GM19025 (cell line): ENCODE data around the gene SMARCD1.
"Not testable (repeated sequence)": the region's sequence is repeated elsewhere in the genome, so short reads cannot be mapped to it uniquely, and the experiment has no call there.

ENCODE experiments used
- ATAC-seq: cut with Tn5 transposase; IDR thresholded peaks from one replicate; pipeline ENCODE4 v1.9.1; 2021; ENCODE audit warnings: mild to moderate bottlenecking, low read depth, moderate library complexity; ENCODE audit not compliant: unreplicated experiment

The SMARCD1 gene

DNA sequence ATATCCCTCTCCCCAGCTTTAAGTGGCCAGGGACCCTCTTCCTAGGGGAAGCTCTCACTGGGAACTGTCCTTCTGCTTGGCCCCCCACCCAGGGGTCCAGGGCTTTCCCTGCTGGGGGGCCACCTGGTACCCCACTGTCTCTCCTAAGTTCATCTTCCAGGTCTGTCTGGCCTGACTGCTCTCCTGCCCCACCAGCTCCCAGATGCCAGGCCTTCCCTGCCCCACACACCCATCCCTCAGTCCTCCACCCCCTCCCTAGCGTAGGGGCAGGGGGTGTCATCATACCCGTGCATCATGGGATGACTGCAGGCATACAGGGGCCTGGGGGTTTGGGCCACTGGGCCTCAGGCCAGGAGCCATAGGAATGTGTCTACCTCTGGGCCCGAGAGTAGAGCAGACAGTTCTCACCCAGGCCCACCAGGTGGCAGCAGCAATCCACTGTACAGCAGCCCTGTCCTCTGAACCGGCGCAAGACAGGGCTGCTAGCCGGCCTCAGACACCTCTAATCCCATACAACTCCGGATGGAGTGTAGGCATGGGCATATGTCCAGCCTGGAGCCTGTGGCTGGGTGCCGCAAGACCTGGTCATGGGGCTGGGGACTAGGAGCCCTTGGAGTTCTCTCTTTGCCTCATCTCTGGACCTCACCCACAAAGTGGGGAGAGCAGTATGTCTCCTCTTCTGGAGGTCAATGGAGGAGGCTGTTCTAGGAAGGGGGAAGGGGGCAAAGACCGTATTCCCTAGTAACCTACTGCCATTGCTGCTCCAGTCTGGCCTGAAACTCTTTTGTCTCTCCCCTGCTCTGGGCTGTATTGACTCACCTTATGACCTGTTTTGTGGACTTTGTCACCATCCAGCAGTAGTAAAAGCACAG, 10.0 kb upstream of the SMARCD1 start:
- peak; percentile 89 for ATAC-seq

DNA sequence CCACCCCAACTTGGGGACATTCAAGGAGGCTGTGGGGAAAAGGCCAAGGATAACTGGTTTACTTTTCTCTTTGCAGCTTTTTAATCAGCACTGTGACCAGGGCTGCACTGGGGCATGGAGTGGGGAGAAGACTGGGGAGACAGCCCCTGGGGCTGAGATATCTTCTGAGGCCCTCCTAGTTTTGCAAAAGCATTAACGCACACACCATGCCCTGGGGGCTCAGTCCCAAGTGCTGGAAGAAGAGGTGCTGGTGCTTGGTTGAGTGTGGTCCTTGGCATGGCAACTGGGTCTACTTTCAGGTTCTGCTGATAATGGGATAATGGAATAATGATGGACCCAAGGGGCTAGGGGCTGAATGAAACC, 9.4 kb upstream of the SMARCD1 start:
- no peak for ATAC-seq

DNA sequence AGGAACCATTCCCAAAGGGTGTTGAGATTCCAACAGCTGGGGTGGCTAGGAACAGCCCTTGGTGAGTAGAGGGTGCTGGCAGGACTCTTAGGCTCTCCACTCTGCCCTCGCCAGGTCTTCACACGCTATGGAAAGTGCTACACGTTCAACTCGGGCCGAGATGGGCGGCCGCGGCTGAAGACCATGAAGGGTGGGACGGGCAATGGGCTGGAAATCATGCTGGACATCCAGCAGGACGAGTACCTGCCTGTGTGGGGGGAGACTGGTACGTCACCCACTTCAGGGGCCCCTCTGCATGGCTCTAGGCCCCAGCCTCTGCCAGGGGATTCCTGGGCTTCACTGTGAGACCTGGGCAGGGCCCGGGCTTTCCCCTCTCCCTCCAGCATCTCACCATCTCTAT, 8.0 kb upstream of the SMARCD1 start:
- ATAC-seq: no peak

DNA sequence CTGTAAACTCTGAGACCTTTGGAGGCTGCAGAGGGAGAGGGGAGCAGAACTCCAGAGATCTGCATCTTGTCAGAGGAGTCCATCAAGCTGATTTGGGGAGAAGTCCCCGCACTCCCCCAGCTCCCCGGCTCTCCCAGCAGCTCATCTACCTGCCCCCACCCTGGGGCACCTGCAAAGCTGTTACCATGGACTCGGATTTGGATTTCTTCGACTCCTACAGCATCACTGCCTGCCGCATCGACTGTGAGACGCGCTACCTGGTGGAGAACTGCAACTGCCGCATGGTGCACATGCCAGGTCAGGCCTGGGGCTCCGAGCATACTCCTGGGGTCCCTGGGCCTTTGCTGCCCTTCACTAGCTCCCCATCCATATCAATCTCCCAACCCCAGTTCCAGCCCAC, 6.9 kb upstream of the SMARCD1 start:
- ATAC-seq: no peak

GRCh38 chr12:50079771-50080170, 5.4 kb upstream of the SMARCD1 start:
- ATAC-seq: no peak

- no peak for ATAC-seq
These were observed 3.9 kb upstream of the SMARCD1 start for GRCh38 chr12:50081096-50081808.

- ATAC-seq: no peak
These were observed 2.5 kb upstream of the SMARCD1 start for GRCh38 chr12:50082644-50083043.

DNA sequence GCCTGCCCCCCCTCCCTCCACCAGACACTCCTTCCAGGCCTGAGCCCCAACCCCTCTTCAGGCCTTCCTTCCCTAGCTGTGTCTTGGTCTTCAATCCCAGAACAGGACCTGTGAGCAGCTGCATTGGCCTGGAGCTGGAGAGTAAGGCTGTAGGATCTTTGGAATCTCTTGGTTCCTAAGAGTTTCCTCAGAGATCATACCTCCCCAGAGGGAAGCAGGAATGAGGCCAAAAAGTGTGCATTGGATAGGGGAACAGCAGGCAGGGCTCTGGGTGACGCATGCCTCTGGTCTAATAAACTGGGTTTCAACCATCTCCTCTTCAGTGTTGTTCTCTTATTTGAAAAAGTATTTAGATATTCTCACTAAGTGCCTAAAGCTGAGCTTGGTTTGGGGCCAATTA, 1.8 kb upstream of the SMARCD1 start:
- no peak for ATAC-seq

- ATAC-seq: not testable (repeated sequence)
These were observed 750 bp upstream of the SMARCD1 start for GRCh38 chr12:50084409-50084774.

DNA sequence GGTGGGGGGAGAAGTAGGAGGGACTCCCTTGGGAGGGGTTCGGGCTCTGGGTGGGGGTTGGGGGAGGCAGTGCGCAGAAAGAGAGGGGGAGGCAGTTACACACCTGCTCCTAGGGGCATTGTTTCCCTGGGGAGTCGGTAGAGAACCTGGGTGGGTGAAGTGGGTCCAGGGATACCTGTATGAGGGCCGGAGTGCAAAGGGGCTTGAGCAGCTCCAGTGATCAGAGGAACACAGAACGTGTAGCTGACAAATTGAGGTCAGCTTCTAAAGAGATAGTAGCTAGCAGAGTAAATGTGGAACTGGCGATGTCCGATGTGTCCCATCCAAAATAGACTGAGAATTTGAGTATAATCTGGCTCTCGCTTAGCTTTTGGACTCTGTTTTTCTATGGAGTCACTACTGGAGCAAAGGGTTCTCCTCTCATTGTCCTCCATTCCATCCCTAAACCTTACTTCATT, 502 bp downstream of the SMARCD1 start:
- no peak for ATAC-seq

DNA sequence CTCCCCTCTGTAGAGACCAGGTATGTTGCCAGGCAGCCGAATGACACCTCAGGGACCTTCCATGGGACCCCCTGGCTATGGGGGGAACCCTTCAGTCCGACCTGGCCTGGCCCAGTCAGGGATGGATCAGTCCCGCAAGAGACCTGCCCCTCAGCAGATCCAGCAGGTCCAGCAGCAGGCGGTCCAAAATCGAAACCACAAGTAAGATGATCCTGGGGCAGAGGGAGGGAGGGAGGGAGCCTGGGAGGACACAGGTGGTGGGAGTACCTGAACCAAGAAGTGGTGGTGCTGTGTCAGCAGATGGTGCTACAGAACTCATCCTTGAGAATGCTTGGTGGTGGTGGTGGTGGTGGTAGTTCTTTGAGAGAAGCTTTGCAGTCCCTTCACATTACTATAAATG, 1.0 kb downstream of the SMARCD1 start:
- ATAC-seq: no peak

GRCh38 chr12:50087151-50087550, 2.0 kb downstream of the SMARCD1 start:
- ATAC-seq: no peak

- ATAC-seq: no peak
These were observed 2.9 kb downstream of the SMARCD1 start for GRCh38 chr12:50087995-50088394.

DNA sequence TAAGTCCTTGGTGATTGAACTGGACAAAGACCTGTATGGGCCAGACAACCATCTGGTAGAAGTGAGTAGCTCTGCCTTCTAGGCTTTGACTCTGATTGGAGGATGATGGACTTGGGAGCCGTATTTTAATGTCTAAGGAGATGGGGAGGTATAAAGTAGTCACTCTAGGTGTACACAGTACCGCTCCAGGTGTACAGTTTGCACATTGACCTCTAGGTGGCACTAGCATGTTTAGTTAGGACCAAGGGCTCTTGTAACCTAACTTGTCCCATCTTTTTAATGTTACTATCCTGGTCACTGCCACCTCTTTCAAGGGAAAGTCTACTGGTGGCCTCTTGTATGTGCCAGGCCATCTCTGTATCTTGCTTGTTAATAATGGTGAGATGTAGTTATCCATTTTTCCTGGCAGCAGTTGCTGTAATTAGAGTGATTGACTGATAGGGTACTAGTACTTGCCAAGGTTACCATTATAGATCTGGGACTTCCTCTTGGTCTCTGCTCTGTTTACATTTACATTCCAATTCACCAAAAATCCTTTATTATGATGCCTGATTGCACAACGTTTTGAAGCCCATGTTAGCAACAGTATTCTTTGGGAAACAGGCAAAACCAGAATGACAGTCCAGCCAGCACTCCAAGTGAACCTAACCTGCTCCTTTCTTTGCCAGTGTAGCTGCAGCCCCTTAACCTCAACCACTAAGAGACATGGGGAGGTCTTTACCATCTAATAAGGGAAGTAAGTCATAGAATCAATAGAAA, 3.6 kb downstream of the SMARCD1 start:
- no peak for ATAC-seq

- no peak for ATAC-seq
These were observed 4.6 kb downstream of the SMARCD1 start for GRCh38 chr12:50089730-50090129.

DNA sequence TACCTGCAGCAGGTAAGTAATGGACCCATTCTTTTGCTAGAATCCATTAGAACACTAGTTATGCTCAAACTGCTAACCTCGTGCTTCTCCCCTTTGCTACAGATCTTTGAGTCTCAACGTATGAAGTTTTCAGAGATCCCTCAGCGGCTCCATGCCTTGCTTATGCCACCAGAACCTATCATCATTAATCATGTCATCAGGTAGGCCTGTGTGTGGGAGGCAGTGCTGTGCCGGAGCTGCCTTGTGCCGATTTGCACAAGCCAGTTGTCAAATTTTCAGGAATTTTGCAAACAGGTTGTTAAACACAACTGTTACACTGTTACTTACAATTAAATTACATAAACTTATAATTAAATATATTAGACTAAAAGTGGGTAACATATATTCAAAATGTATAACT, 5.2 kb downstream of the SMARCD1 start:
- ATAC-seq: no peak

GRCh38 chr12:50097952-50098351, 12.8 kb downstream of the SMARCD1 start:
- ATAC-seq: no peak

- no peak for ATAC-seq
These were observed 14.3 kb downstream of the SMARCD1 start for GRCh38 chr12:50099302-50100008.

DNA sequence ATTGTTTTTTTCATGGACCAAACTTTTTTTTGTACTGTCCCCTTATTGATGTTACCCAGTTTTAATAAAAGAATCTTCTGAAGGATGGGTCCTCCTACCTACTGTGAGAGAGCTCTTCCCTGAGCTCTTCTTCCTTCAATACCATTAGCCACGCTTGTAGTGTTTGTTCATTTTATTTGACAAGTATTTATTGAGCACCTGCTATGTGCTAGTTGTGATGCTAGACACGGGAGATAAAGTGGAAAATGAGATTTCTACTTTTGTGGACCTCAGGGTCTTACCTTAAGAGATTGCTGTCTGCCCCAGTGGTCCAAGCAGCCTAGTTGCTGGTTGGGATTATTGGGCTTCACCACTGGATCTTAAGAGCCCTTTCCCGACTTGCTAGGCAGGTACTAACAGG, 15.4 kb downstream of the SMARCD1 start:
- no peak for ATAC-seq

DNA sequence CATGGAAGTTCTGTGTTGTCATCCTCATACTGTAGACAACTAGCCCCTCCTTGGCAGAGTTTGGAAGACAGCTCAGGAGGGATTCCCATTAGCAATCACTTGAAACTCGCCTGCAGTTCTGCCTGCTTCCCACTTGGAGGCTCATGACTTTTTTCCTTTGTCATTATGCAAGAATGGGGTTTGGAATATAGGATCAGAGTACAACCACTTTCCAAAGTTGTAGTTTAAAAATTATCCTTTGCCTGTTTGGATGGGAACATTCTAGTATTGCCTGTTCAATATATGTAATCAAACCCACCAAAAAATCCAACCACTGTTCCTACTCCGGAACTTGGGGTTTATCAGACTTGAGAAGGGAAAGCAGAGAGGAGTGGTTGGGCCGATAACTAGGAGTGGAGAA, 16.5 kb downstream of the SMARCD1 start:
- ATAC-seq: no peak

DNA sequence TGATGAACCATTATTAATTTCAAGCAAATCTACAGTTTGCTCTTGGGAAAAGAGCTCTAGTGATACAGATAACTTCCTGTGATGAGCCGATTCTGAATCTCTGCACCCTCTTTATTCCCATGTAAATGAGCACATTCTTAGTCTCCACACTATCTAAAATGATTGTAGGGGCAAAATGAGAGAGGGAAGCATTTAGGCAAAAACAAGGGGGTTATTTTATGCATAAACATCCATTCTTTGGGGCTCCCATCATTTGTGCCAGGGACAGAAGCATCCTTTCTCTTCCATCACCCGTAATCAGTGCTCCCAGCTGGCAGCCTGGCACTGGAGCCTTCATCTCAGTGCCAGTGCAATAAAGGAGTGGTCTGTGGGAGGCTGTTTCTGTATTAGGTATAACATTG, 17.0 kb downstream of the SMARCD1 start:
- ATAC-seq: no peak
